Measurements from ENCODE around the gene PLEKHA7.
"Not testable (repeated sequence)": the region's sequence is repeated elsewhere in the genome, so short reads cannot be mapped to it uniquely, and the experiment has no call there.

Gene PLEKHA7

DNA sequence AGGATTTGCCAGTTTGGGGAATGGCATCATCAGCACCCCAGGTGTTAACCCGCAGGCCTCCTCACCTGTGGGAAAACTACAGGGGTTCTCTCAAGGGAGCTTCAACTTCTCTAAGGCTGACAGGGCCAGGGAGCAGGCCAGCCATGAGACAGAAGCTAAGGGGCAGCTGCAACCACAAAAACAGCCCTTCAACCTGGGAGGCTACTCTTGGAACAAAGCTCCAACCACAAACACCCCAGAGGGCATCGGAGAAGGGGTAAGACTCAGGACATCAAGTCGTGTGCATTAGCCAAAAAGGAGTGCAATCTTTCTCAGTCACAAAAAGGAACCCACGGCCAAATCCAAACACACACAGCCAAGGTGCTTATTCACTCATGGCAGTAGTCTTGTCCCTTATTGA is 103.0 kb downstream of the PLEKHA7 start:
- Histone ChIP-seq H3K27me3 (ENCODE audit: insufficient read depth, poor library complexity, severe bottlenecking) (peaks cover 8% of the 10 kb centered on the region), H3K27ac (replicated peaks) (no peak overlapping the region), H3K4me3 (replicated peaks; ENCODE audit: insufficient read depth, low read length) (no peak overlapping the region)
- TF ChIP-seq SPI1 (IDR thresholded peaks at IDR 0.05; ENCODE audit: borderline replicate concordance, low read depth) = no peak
- no peak for DNase-seq (ENCODE audit: low read depth in 1 of 2, low spot score in 1 of 2)

- no peak for TF ChIP-seq POLR2AphosphoS5 (IDR thresholded peaks at IDR 0.05; ENCODE audit: low read depth)
- TF ChIP-seq, protein P1, sequence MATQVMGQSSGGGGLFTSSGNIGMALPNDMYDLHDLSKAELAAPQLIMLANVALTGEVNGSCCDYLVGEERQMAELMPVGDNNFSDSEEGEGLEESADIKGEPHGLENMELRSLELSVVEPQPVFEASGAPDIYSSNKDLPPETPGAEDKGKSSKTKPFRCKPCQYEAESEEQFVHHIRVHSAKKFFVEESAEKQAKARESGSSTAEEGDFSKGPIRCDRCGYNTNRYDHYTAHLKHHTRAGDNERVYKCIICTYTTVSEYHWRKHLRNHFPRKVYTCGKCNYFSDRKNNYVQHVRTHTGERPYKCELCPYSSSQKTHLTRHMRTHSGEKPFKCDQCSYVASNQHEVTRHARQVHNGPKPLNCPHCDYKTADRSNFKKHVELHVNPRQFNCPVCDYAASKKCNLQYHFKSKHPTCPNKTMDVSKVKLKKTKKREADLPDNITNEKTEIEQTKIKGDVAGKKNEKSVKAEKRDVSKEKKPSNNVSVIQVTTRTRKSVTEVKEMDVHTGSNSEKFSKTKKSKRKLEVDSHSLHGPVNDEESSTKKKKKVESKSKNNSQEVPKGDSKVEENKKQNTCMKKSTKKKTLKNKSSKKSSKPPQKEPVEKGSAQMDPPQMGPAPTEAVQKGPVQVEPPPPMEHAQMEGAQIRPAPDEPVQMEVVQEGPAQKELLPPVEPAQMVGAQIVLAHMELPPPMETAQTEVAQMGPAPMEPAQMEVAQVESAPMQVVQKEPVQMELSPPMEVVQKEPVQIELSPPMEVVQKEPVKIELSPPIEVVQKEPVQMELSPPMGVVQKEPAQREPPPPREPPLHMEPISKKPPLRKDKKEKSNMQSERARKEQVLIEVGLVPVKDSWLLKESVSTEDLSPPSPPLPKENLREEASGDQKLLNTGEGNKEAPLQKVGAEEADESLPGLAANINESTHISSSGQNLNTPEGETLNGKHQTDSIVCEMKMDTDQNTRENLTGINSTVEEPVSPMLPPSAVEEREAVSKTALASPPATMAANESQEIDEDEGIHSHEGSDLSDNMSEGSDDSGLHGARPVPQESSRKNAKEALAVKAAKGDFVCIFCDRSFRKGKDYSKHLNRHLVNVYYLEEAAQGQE (IDR thresholded peaks at IDR 0.05; ENCODE audit: insufficient replicate concordance, low read depth) = no peak
- TF ChIP-seq, protein P2, sequence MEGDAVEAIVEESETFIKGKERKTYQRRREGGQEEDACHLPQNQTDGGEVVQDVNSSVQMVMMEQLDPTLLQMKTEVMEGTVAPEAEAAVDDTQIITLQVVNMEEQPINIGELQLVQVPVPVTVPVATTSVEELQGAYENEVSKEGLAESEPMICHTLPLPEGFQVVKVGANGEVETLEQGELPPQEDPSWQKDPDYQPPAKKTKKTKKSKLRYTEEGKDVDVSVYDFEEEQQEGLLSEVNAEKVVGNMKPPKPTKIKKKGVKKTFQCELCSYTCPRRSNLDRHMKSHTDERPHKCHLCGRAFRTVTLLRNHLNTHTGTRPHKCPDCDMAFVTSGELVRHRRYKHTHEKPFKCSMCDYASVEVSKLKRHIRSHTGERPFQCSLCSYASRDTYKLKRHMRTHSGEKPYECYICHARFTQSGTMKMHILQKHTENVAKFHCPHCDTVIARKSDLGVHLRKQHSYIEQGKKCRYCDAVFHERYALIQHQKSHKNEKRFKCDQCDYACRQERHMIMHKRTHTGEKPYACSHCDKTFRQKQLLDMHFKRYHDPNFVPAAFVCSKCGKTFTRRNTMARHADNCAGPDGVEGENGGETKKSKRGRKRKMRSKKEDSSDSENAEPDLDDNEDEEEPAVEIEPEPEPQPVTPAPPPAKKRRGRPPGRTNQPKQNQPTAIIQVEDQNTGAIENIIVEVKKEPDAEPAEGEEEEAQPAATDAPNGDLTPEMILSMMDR (IDR thresholded peaks at IDR 0.05; ENCODE audit: insufficient read depth, low read length) = no peak
- TF ChIP-seq SPI1 (IDR thresholded peaks at IDR 0.05; ENCODE audit: borderline replicate concordance, low read depth) = no peak
- TF ChIP-seq GABPA (IDR thresholded peaks at IDR 0.05; ENCODE audit: low read depth) = no peak
- peaks cover 8% of the 10 kb centered on the region for H3K27me3 ChIP-seq (ENCODE audit: insufficient read depth, poor library complexity, severe bottlenecking)
- H3K4me3 ChIP-seq (replicated peaks; ENCODE audit: insufficient read depth, low read length) = no peak overlapping the region
- H3K27ac ChIP-seq (replicated peaks) = no peak overlapping the region
- no peak for DNase-seq (ENCODE audit: low read depth in 1 of 2, low spot score in 1 of 2)
These were observed 104.7 kb downstream of the PLEKHA7 start for GRCh38 chr11:16909359-16910035.

DNA sequence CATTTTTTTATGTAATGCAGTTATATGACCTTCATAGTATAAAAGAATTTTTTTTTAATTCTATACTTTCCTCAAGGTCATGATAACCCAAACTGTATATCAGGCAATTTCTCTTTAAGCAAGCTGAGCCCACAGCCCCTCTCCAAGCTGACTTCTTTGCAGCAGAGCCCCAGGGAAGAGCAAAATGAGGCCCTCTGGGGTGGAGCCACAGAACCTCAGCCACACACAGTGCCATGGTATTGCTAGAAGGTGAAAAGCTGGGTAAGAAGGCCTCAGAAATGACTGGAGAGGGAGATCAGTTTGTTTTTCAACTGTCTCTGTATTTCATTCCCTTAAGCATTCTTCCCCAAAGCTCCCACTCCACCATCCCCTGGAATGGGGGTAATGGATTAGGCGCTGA is 108.8 kb downstream of the PLEKHA7 start:
- H3K27ac ChIP-seq (replicated peaks) = no peak overlapping the region
- no peak for DNase-seq (ENCODE audit: low read depth in 1 of 2, low spot score in 1 of 2)
- no peak overlapping the region for H3K4me3 ChIP-seq (replicated peaks; ENCODE audit: insufficient read depth, low read length)
- no peak for TF ChIP-seq SPI1 (IDR thresholded peaks at IDR 0.05; ENCODE audit: borderline replicate concordance, low read depth)
- no peak for TF ChIP-seq GABPA (IDR thresholded peaks at IDR 0.05; ENCODE audit: low read depth)
- TF ChIP-seq, protein P2 (IDR thresholded peaks at IDR 0.05; ENCODE audit: insufficient read depth, low read length) = no peak
- no peak for TF ChIP-seq POLR2AphosphoS5 (IDR thresholded peaks at IDR 0.05; ENCODE audit: low read depth)
- TF ChIP-seq, protein P1 (IDR thresholded peaks at IDR 0.05; ENCODE audit: insufficient replicate concordance, low read depth) = no peak
- H3K27me3 ChIP-seq (ENCODE audit: insufficient read depth, poor library complexity, severe bottlenecking) = peaks cover 7% of the 10 kb centered on the region

GRCh38 chr11:16904761-16905160 is 109.5 kb downstream of the PLEKHA7 start:
- not testable (repeated sequence) for H3K27me3 ChIP-seq (ENCODE audit: insufficient read depth, poor library complexity, severe bottlenecking); H3K27ac ChIP-seq (replicated peaks); DNase-seq (ENCODE audit: low read depth in 1 of 2, low spot score in 1 of 2); H3K4me3 ChIP-seq (replicated peaks; ENCODE audit: insufficient read depth, low read length)

DNA sequence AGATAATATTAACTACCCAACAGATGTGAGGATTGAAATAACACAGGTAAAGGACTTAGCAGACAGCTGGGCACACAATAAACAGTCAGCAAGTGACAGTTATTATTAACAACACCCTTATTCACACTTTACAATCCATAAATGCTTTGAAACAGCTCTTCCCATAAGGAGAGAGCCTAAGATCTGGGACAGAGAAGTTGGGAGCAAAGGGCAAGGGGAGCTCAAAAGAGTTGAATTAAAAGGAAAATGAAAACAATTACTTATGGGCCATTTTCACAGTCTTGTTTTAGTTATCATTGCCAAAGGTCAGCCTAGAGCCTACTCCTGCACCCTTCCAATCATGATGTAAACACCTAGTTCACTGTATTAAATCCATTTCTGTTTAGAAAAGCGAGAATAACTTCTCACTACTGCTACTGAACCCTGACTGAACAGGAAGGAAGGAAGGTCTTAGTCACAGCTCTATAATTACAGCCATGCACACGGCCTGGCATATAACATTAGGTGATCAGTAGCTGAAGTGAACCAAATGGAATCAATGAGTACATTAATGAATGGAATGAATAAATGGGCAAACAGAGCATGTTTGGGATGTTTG is 111.3 kb downstream of the PLEKHA7 start:
- no peak overlapping the region for H3K27ac ChIP-seq (replicated peaks)
- no peak for DNase-seq (ENCODE audit: low read depth in 1 of 2, low spot score in 1 of 2)
- TF ChIP-seq SPI1 (IDR thresholded peaks at IDR 0.05; ENCODE audit: borderline replicate concordance, low read depth) (no peak), GABPA (IDR thresholded peaks at IDR 0.05; ENCODE audit: low read depth) (no peak), POLR2AphosphoS5 (IDR thresholded peaks at IDR 0.05; ENCODE audit: low read depth) (no peak)
- TF ChIP-seq, protein P1 (IDR thresholded peaks at IDR 0.05; ENCODE audit: insufficient replicate concordance, low read depth) = no peak
- TF ChIP-seq, protein P2 (IDR thresholded peaks at IDR 0.05; ENCODE audit: insufficient read depth, low read length) = no peak
- peaks cover 7% of the 10 kb centered on the region for H3K27me3 ChIP-seq (ENCODE audit: insufficient read depth, poor library complexity, severe bottlenecking)
- no peak overlapping the region for H3K4me3 ChIP-seq (replicated peaks; ENCODE audit: insufficient read depth, low read length)
